Measurements from ENCODE around the gene PLA2R1. TPM values are rescaled to one million over a fixed set of nuclear protein-coding genes. Genes with fewer than 3 reads are reported as not detected.

PLA2R1 gene
- total and polyA plus RNA-seq, 10 donors = 1.3 to 17.0 (median 10.1) TPM

- Histone ChIP-seq H3K27me3 (replicated peaks in 1 of 7) (peaks cover 0 to 2% (median 0%) of the 10 kb centered on the region in 7 donors), H3K36me3 (no peaks in the 10 kb centered on the region), H3K4me3 (no peak overlapping the region), H3K9me3 (peaks cover 0 to 15% (median 7%) of the 10 kb centered on the region in 8 donors), H3K27ac (no peak overlapping the region), H3K4me1 (no peaks in the 10 kb centered on the region)
- WGBS, 5 donors = 85 to 93% (median 90%) methylated on average over 2 of the region's 2 CpGs
- DNase-seq = no peak
- intact Hi-C loops (cut with DNase I; ENCODE audit: low total_unique reads) = no loop called here
- TF ChIP-seq POLR2AphosphoS5 (IDR thresholded peaks at IDR 0.05) = no peak
- TF ChIP-seq POLR2A (IDR thresholded peaks at IDR 0.05) = no peak
- TF ChIP-seq CTCF (IDR thresholded peaks at IDR 0.05 in 8 of 11, conservative IDR thresholded peaks at IDR 0.05 in 3 of 11) = no peak
Measured at GRCh38 chr2:160068906-160069305, 6.5 kb upstream of the PLA2R1 start.

GRCh38 chr2:160064916-160065315 lies 2.5 kb upstream of the PLA2R1 start:
- Histone ChIP-seq H3K27ac (no peak overlapping the region), H3K27me3 (replicated peaks in 1 of 7) (peaks cover 0 to 41% (median 10%) of the 10 kb centered on the region in 7 donors), H3K36me3 (no peaks in the 10 kb centered on the region), H3K9me3 (peaks cover 0 to 15% (median 7%) of the 10 kb centered on the region in 8 donors), H3K4me1 (peaks cover 0 to 34% (median 19%) of the 10 kb centered on the region in 6 donors), H3K4me3 (no peak overlapping the region)
- intact Hi-C loops (cut with DNase I; ENCODE audit: low total_unique reads) = no loop called here
- 84 to 97% (median 90%) methylated on average over 1 of the region's 1 CpG for WGBS, 5 donors
- TF ChIP-seq POLR2A (IDR thresholded peaks at IDR 0.05) = no peak
- no peak for TF ChIP-seq CTCF (IDR thresholded peaks at IDR 0.05 in 8 of 11, conservative IDR thresholded peaks at IDR 0.05 in 3 of 11)
- no peak for TF ChIP-seq POLR2AphosphoS5 (IDR thresholded peaks at IDR 0.05)
- DNase-seq = no peak

GRCh38 chr2:160063879-160064612 lies 1.6 kb upstream of the PLA2R1 start:
- DNase-seq = no peak
- Histone ChIP-seq H3K27me3 (replicated peaks in 1 of 7) (peaks cover 0 to 41% (median 10%) of the 10 kb centered on the region in 7 donors), H3K27ac (no peak overlapping the region), H3K4me3 (no peak overlapping the region), H3K9me3 (peaks cover 0 to 10% (median 6%) of the 10 kb centered on the region in 8 donors), H3K36me3 (no peaks in the 10 kb centered on the region), H3K4me1 (peaks cover 0 to 34% (median 19%) of the 10 kb centered on the region in 6 donors)
- WGBS, 5 donors = 78 to 91% (median 90%) methylated on average over 4 of the region's 4 CpGs
- intact Hi-C loops (cut with DNase I; ENCODE audit: low total_unique reads) = no loop called here
- TF ChIP-seq POLR2AphosphoS5 (IDR thresholded peaks at IDR 0.05) (no peak), POLR2A (IDR thresholded peaks at IDR 0.05) (no peak), CTCF (IDR thresholded peaks at IDR 0.05 in 8 of 11, conservative IDR thresholded peaks at IDR 0.05 in 3 of 11) (no peak)

GRCh38 chr2:160063271-160063670 lies 856 bp upstream of the PLA2R1 start:
- intact Hi-C loops (cut with DNase I; ENCODE audit: low total_unique reads) = no loop called here
- H3K27ac ChIP-seq = peak overlapping the region in 6 of 8 donors; percentile 58 to 78 (median 68)
- TF ChIP-seq POLR2AphosphoS5 (IDR thresholded peaks at IDR 0.05) = no peak
- no peak for TF ChIP-seq CTCF (IDR thresholded peaks at IDR 0.05 in 8 of 11, conservative IDR thresholded peaks at IDR 0.05 in 3 of 11)
- TF ChIP-seq POLR2A (IDR thresholded peaks at IDR 0.05) = no peak
- WGBS, 5 donors = 42 to 66% (median 55%) methylated on average over 5 of the region's 5 CpGs
- no peaks in the 10 kb centered on the region for H3K36me3 ChIP-seq
- peaks cover 0 to 34% (median 19%) of the 10 kb centered on the region in 6 donors for H3K4me1 ChIP-seq
- peak overlapping the region in 5 of 8 donors; percentile 43 to 76 (median 58) for H3K4me3 ChIP-seq
- DNase-seq = no peak
- H3K27me3 ChIP-seq (replicated peaks in 1 of 7) = peaks cover 0 to 41% (median 10%) of the 10 kb centered on the region in 7 donors
- H3K9me3 ChIP-seq = peaks cover 0 to 2% (median 0%) of the 10 kb centered on the region in 8 donors
